ENCODE data around the gene RAD51.

The RAD51 gene

DNA sequence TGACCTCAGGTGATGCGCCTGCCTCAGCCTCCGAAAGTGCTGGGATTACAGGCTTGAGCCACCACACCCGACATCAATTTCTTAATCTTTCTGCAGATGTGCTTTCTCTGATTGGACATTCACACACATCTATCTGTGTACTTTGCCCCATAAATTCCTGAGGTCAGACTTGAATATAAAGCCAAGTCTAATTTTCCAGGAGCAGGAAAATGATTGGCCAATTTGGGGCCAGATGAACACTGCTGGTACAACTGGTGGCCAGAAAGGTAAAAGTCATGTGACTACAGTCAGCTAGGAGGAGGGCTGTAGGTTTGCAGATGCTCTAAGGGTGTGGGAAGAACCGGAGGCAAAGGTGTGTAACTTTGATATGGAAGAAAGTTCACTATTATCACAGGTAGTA is 3.2 kb upstream of the RAD51 start:
- 0 out of 2 replicates have a peak, but pooled peaks cover 5% of the 10 kb centered on the region for H3K36me3 ChIP-seq (ENCODE audit: insufficient read depth, low read length)
- ATAC-seq (ENCODE audit: insufficient read depth, low read depth) (no peak), DNase-seq (no peak)
- peaks cover 28% of the 10 kb centered on the region for H3K79me2 ChIP-seq (ENCODE audit: insufficient read depth, low read length)
- no peak overlapping the region for H3K27ac ChIP-seq (ENCODE audit: low read length)
- H3K4me3 ChIP-seq (ENCODE audit: low read depth in 1 of 2, low read length in 2 of 2), result no peak overlapping the region
- H3K4me2 ChIP-seq (ENCODE audit: insufficient read depth, low read length), result no peak overlapping the region
- H3K4me1 ChIP-seq (ENCODE audit: insufficient read depth, low read length), result peaks cover 18% of the 10 kb centered on the region
- no peak overlapping the region for H3K9ac ChIP-seq (ENCODE audit: low read depth, low read length)
- TF ChIP-seq, protein P1, sequence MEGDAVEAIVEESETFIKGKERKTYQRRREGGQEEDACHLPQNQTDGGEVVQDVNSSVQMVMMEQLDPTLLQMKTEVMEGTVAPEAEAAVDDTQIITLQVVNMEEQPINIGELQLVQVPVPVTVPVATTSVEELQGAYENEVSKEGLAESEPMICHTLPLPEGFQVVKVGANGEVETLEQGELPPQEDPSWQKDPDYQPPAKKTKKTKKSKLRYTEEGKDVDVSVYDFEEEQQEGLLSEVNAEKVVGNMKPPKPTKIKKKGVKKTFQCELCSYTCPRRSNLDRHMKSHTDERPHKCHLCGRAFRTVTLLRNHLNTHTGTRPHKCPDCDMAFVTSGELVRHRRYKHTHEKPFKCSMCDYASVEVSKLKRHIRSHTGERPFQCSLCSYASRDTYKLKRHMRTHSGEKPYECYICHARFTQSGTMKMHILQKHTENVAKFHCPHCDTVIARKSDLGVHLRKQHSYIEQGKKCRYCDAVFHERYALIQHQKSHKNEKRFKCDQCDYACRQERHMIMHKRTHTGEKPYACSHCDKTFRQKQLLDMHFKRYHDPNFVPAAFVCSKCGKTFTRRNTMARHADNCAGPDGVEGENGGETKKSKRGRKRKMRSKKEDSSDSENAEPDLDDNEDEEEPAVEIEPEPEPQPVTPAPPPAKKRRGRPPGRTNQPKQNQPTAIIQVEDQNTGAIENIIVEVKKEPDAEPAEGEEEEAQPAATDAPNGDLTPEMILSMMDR (IDR thresholded peaks at IDR 0.05; ENCODE audit: borderline replicate concordance, extremely low read depth, low read length, poor library complexity, severe bottlenecking), result no peak
- TF ChIP-seq EZH2 (IDR thresholded peaks at IDR 0.05; ENCODE audit: borderline replicate concordance, low read depth, low read length, severe bottlenecking), result no peak
- H4K20me1 ChIP-seq (ENCODE audit: insufficient read depth, low read length), result peaks cover 6% of the 10 kb centered on the region; the same call in 1 of the 2 replicates
- no peaks in the 10 kb centered on the region for H3K27me3 ChIP-seq (ENCODE audit: insufficient read depth, low read length, poor library complexity)
- H3K9me3 ChIP-seq (ENCODE audit: insufficient read depth, low read length, severe bottlenecking), result no peaks in the 10 kb centered on the region
- H2AFZ ChIP-seq (ENCODE audit: low read depth, low read length), result no peak overlapping the region

DNA sequence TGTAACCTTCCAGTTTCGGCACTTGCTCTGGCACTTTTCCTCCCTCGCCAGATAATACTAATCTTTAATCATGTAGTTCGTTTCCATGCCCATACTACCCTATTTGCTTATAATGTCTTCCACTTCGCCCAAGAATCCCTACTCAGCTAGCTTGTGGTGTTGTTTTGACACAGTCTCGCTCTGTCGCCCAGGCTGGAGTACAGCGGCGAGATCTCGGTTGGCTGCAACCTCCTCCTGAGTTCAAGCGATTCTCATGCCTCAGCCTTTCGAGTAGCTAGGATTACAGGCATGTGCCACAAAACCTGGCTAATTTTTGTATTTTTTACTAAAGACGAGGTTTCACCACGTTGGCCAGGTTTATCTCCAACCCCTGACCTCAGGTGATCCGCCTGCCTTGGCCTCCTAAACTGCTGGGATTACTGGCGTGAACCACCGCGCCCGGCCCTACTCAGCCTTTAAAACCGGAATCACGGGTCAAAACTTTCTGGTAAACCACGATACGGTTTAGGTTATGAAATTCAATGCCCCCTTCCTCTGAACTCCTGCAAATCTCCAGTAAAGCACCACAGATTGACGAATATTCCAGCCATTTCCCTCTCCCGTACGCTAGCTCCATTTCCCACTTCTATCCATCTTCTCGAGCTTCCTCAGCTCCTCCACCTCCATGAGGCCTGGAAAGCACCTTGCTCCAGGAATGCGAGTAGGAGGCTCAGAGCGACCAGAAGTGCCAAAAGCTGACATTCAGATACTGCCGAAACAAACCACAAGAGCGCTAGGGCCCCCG is 878 bp upstream of the RAD51 start:
- TF ChIP-seq, protein P1 (IDR thresholded peaks at IDR 0.05; ENCODE audit: borderline replicate concordance, extremely low read depth, low read length, poor library complexity, severe bottlenecking), result no peak
- TF ChIP-seq EZH2 (IDR thresholded peaks at IDR 0.05; ENCODE audit: borderline replicate concordance, low read depth, low read length, severe bottlenecking), result no peak
- H3K79me2 ChIP-seq (ENCODE audit: insufficient read depth, low read length), result peaks cover 51% of the 10 kb centered on the region
- peaks cover 33% of the 10 kb centered on the region for H3K4me1 ChIP-seq (ENCODE audit: insufficient read depth, low read length)
- no peaks in the 10 kb centered on the region for H3K27me3 ChIP-seq (ENCODE audit: insufficient read depth, low read length, poor library complexity)
- H3K36me3 ChIP-seq (ENCODE audit: insufficient read depth, low read length), result peaks cover 21% of the 10 kb centered on the region
- peak overlapping the region; percentile 93 for H3K27ac ChIP-seq (ENCODE audit: low read length)
- H4K20me1 ChIP-seq (ENCODE audit: insufficient read depth, low read length), result peaks cover 17% of the 10 kb centered on the region; the same call in 1 of the 2 replicates
- peak overlapping the region; percentile 73 for H3K9ac ChIP-seq (ENCODE audit: low read depth, low read length)
- ATAC-seq (ENCODE audit: insufficient read depth, low read depth) (no peak), DNase-seq (peak; percentile 35)
- peak overlapping the region; percentile 28 to 66; a peak in 3 of 4 replicates for H3K4me3 ChIP-seq (ENCODE audit: low read depth in 1 of 2, low read length in 2 of 2)
- no peaks in the 10 kb centered on the region for H3K9me3 ChIP-seq (ENCODE audit: insufficient read depth, low read length, severe bottlenecking)
- peak overlapping the region; percentile 64 for H2AFZ ChIP-seq (ENCODE audit: low read depth, low read length)
- H3K4me2 ChIP-seq (ENCODE audit: insufficient read depth, low read length), result peak overlapping the region; percentile 78

DNA sequence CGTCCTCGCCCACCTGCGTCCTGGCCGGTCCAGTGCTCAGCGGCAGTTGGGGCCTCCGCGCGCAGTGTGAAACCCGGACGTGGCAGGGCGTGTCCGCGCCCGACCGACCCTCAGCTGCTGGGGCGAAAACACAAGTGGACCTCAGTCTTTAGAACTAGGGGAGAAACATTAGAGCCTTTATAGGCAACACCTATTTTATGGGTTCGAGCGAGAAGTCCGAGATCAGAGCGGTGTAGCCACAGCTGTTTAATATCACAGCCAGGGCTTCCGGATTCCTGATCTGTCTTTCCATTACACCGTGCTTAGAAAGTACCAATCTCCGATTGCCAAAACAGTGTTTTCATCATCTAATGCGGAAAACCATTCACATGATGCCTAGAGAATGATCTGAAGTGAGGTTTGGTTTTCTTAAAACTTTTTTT is 506 bp downstream of the RAD51 start:
- Histone ChIP-seq H2AFZ (ENCODE audit: low read depth, low read length) (peak overlapping the region; percentile 64), H3K9me3 (ENCODE audit: insufficient read depth, low read length, severe bottlenecking) (no peaks in the 10 kb centered on the region), H3K27ac (ENCODE audit: low read length) (peak overlapping the region; percentile 93), H3K27me3 (ENCODE audit: insufficient read depth, low read length, poor library complexity) (no peaks in the 10 kb centered on the region), H3K4me1 (ENCODE audit: insufficient read depth, low read length) (peaks cover 36% of the 10 kb centered on the region), H3K9ac (ENCODE audit: low read depth, low read length) (peak overlapping the region; percentile 73), H3K79me2 (ENCODE audit: insufficient read depth, low read length) (peaks cover 63% of the 10 kb centered on the region), H3K4me3 (ENCODE audit: low read depth in 1 of 2, low read length in 2 of 2) (peak overlapping the region; percentile 28 to 66), H3K36me3 (ENCODE audit: insufficient read depth, low read length) (peaks cover 35% of the 10 kb centered on the region), H4K20me1 (ENCODE audit: insufficient read depth, low read length) (peaks cover 22% of the 10 kb centered on the region; the same call in 1 of the 2 replicates), H3K4me2 (ENCODE audit: insufficient read depth, low read length) (peak overlapping the region; percentile 78)
- no peak for DNase-seq
- peak; percentile 7; the same call in 1 of the 3 replicates for ATAC-seq (ENCODE audit: insufficient read depth, low read depth)
- TF ChIP-seq, protein P1 (IDR thresholded peaks at IDR 0.05; ENCODE audit: borderline replicate concordance, extremely low read depth, low read length, poor library complexity, severe bottlenecking), result no peak
